SK-N-SH treated with all-trans-retinoic acid at 6 μM for 48 hours (cell line): Measurements from ENCODE around the gene ZNF319.

Source experiments
- ATAC-seq: fragments of 200-7000 bp; cut with Tn5 transposase; 3 replicates; pipeline ENCODE4 v1.9.1; 2020; ENCODE audit warnings: mild to moderate bottlenecking, moderate library complexity
- BACH2 ChIP-seq: fragments of 250-450 bp; sonication (Bioruptor Pico); IDR thresholded peaks from 2 replicates; pipeline ENCODE4 v1.9.0; 2021; ENCODE audit warnings: mild to moderate bottlenecking, borderline replicate concordance
- CSRNP3 ChIP-seq: fragments of 250-450 bp; sonication (Bioruptor Pico); IDR thresholded peaks from 2 replicates; pipeline ENCODE4 v1.5.1; 2021; ENCODE audit warnings: mild to moderate bottlenecking, moderate library complexity
- ESRRG ChIP-seq: fragments of 250-450 bp; sonication (Bioruptor Pico); IDR thresholded peaks from 2 replicates; pipeline ENCODE4 v1.6.1; 2021; ENCODE audit warnings: mild to moderate bottlenecking
- GLIS3 ChIP-seq: fragments of 250-450 bp; sonication (Bioruptor Pico); IDR thresholded peaks from 2 replicates; pipeline ENCODE4 v1.5.0; 2020; ENCODE audit warnings: mild to moderate bottlenecking, moderate library complexity
- ISL1 ChIP-seq: fragments of 250-450 bp; sonication (Bioruptor Pico); IDR thresholded peaks from 2 replicates; pipeline ENCODE4 v2.1.2; 2022; ENCODE audit warnings: mild to moderate bottlenecking, moderate library complexity
- OSR1 ChIP-seq: fragments of 250-450 bp; sonication (Bioruptor Pico); IDR thresholded peaks from 2 replicates; pipeline ENCODE4 v1.8.0; 2022; ENCODE audit warnings: moderate library complexity, mild to moderate bottlenecking, inconsistent platforms
- POU6F1 ChIP-seq: fragments of 250-450 bp; sonication (Bioruptor Pico); IDR thresholded peaks from 2 replicates; pipeline ENCODE4 v1.8.0; 2021; ENCODE audit warnings: low read depth, mild to moderate bottlenecking, moderate library complexity, borderline replicate concordance
- PPARA ChIP-seq: fragments of 250-450 bp; sonication (Bioruptor Pico); IDR thresholded peaks from 2 replicates; pipeline ENCODE4 v1.5.0; 2020; ENCODE audit warnings: mild to moderate bottlenecking, borderline replicate concordance
- RARB ChIP-seq: fragments of 250-450 bp; sonication (Bioruptor Pico); IDR thresholded peaks from 2 replicates; pipeline ENCODE4 v1.8.0; 2021; ENCODE audit warnings: mild to moderate bottlenecking, moderate library complexity
- SNAI2 ChIP-seq: fragments of 250-450 bp; sonication (Bioruptor Pico); IDR thresholded peaks from 2 replicates; pipeline ENCODE4 v1.5.0; 2020; ENCODE audit warnings: mild to moderate bottlenecking, moderate library complexity
- TCF4 ChIP-seq: fragments of 250-450 bp; sonication (Bioruptor Pico); IDR thresholded peaks from 2 replicates; pipeline ENCODE4 v1.8.0; 2021; ENCODE audit warnings: mild to moderate bottlenecking, moderate library complexity, borderline replicate concordance
- TOX ChIP-seq: fragments of 250-450 bp; sonication (Bioruptor Pico); IDR thresholded peaks from 2 replicates; pipeline ENCODE4 v1.8.0; 2021; ENCODE audit warnings: mild to moderate bottlenecking, moderate library complexity, borderline replicate concordance
- TSHZ2 ChIP-seq: fragments of 250-450 bp; sonication (Bioruptor Pico); IDR thresholded peaks from 2 replicates; pipeline ENCODE4 v1.5.0; 2020; ENCODE audit warnings: mild to moderate bottlenecking, moderate library complexity
- ZC3H10 ChIP-seq: fragments of 250-450 bp; sonication (Bioruptor Pico); IDR thresholded peaks from 2 replicates; pipeline ENCODE4 v1.5.1; 2021; ENCODE audit warnings: mild to moderate bottlenecking, moderate library complexity
- ZFP3 ChIP-seq: fragments of 250-450 bp; sonication (Bioruptor Pico); IDR thresholded peaks from 2 replicates; pipeline ENCODE4 v1.5.0; 2020; ENCODE audit warnings: mild to moderate bottlenecking, moderate library complexity
- ZFP30 ChIP-seq: fragments of 450-650 bp; formaldehyde crosslinking; IDR thresholded peaks from 2 replicates; pipeline ENCODE4 v1.5.0; 2022; ENCODE audit warnings: mild to moderate bottlenecking, moderate library complexity
- ZNF565 ChIP-seq: fragments of 450-650 bp; formaldehyde crosslinking; conservative IDR thresholded peaks from 2 replicates; pipeline ENCODE4 v1.5.0; 2020; ENCODE audit warnings: low read depth, mild to moderate bottlenecking, moderate library complexity
- ZNF70 ChIP-seq: fragments of 450-650 bp; formaldehyde crosslinking; IDR thresholded peaks from 2 replicates; pipeline ENCODE4 v1.5.0; 2020; ENCODE audit warnings: mild to moderate bottlenecking, moderate library complexity
- ZNF8 ChIP-seq: fragments of 450-650 bp; formaldehyde crosslinking; IDR thresholded peaks from 2 replicates; pipeline ENCODE4 v1.5.0; 2020; ENCODE audit warnings: mild to moderate bottlenecking, moderate library complexity
- TF ChIP-seq, protein P1 (sequence below): fragments of 250-450 bp; sonication (Bioruptor Pico); IDR thresholded peaks from 2 replicates; pipeline ENCODE4 v1.5.1; 2020; ENCODE audit warnings: low read depth, mild to moderate bottlenecking, moderate library complexity
- TF ChIP-seq, protein P2 (sequence below): fragments of 250-450 bp; sonication (Bioruptor Pico); IDR thresholded peaks from 2 replicates; pipeline ENCODE4 v1.8.0; 2020; ENCODE audit warnings: mild to moderate bottlenecking, moderate library complexity, borderline replicate concordance

Gene ZNF319

DNA sequence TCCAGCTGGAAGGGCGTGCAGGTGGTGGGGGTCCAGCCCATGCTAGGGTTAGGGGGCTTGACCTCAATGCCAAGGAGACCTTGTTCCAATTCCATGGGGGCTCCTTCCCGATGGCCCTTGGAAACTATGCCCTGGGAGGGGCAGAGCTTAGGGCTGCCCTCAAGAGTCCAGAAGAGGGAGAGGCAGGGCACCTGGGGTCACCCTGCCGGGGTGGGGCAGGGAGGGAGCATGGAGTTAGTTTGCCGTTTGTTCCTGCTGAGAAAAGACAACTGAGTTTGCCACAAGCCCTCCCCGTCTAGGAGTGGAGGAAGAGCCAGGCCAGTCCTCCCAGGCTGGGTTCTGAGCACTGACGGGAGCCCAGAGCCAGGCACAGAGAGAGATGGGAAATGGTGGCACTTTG, 46.5 kb upstream of the ZNF319 start:
- TF ChIP-seq ESRRG (CRISPR knock-in tag), result no peak
- no peak for TF ChIP-seq SNAI2 (CRISPR knock-in tag)
- TF ChIP-seq, protein P1, sequence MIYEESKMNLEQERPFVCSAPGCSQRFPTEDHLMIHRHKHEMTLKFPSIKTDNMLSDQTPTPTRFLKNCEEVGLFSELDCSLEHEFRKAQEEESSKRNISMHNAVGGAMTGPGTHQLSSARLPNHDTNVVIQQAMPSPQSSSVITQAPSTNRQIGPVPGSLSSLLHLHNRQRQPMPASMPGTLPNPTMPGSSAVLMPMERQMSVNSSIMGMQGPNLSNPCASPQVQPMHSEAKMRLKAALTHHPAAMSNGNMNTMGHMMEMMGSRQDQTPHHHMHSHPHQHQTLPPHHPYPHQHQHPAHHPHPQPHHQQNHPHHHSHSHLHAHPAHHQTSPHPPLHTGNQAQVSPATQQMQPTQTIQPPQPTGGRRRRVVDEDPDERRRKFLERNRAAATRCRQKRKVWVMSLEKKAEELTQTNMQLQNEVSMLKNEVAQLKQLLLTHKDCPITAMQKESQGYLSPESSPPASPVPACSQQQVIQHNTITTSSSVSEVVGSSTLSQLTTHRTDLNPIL (CRISPR knock-in tag), result no peak
- no peak for TF ChIP-seq TSHZ2 (CRISPR knock-in tag)
- TF ChIP-seq ZFP3, result no peak
- no peak for TF ChIP-seq GLIS3 (CRISPR knock-in tag)
- TF ChIP-seq, all 23 proteins: peak for 0
- no peak for ATAC-seq

GRCh38 chr16:58046054-58046881, 45.8 kb upstream of the ZNF319 start:
- no peak; the same call in 2 of the 3 replicates for ATAC-seq
- no peak for TF ChIP-seq ZNF8 (CRISPR knock-in tag)
- no peak for TF ChIP-seq TSHZ2 (CRISPR knock-in tag)
- no peak for TF ChIP-seq GLIS3 (CRISPR knock-in tag)
- TF ChIP-seq RARB (CRISPR knock-in tag), result no peak
- no peak for TF ChIP-seq TCF4 (CRISPR knock-in tag)
- TF ChIP-seq OSR1 (CRISPR knock-in tag), result no peak
- no peak for TF ChIP-seq ESRRG (CRISPR knock-in tag)
- TF ChIP-seq, all 23 proteins: peak for 0

DNA sequence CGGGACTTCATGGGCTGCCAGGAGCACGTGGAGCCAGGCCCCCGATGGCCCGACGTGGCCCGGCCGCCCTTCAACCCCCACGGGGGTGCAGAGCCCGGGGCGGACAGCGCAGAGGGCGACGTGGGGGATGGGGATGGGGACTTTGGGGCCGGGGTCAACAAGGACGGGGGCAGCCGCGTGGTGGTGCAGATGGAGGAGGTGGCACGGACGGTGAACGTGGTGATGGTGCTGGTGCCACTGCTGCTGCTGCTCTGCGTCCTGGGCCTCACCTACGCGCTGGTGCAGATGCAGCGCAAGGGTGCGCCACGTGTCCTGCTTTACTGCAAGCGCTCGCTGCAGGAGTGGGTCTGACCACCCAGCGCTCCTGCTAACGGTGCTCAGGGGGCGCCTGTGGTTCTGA, 44.6 kb upstream of the ZNF319 start:
- no peak for ATAC-seq
- TF ChIP-seq ZC3H10, result no peak
- TF ChIP-seq BACH2 (CRISPR knock-in tag), result no peak
- TF ChIP-seq ZNF70 (CRISPR knock-in tag), result no peak
- no peak for TF ChIP-seq ZNF565 (CRISPR knock-in tag)
- TF ChIP-seq SNAI2 (CRISPR knock-in tag), result no peak
- TF ChIP-seq, protein P2, sequence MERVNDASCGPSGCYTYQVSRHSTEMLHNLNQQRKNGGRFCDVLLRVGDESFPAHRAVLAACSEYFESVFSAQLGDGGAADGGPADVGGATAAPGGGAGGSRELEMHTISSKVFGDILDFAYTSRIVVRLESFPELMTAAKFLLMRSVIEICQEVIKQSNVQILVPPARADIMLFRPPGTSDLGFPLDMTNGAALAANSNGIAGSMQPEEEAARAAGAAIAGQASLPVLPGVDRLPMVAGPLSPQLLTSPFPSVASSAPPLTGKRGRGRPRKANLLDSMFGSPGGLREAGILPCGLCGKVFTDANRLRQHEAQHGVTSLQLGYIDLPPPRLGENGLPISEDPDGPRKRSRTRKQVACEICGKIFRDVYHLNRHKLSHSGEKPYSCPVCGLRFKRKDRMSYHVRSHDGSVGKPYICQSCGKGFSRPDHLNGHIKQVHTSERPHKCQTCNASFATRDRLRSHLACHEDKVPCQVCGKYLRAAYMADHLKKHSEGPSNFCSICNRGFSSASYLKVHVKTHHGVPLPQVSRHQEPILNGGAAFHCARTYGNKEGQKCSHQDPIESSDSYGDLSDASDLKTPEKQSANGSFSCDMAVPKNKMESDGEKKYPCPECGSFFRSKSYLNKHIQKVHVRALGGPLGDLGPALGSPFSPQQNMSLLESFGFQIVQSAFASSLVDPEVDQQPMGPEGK (CRISPR knock-in tag), result no peak
- no peak for TF ChIP-seq ISL1
- TF ChIP-seq ESRRG (CRISPR knock-in tag), result no peak
- TF ChIP-seq CSRNP3 (CRISPR knock-in tag), result no peak
- no peak for TF ChIP-seq OSR1 (CRISPR knock-in tag)
- no peak for TF ChIP-seq ZFP3
- TF ChIP-seq ZFP30, result no peak
- TF ChIP-seq GLIS3 (CRISPR knock-in tag), result no peak
- TF ChIP-seq TSHZ2 (CRISPR knock-in tag), result no peak
- no peak for TF ChIP-seq POU6F1 (CRISPR knock-in tag)
- no peak for TF ChIP-seq TOX
- TF ChIP-seq PPARA (CRISPR knock-in tag), result no peak
